Stimulated activated CD4-positive, alpha-beta T cell treated with anti-CD3 and anti-CD28 coated beads, Interleukin-12 subunit alpha, Interleukin-12 subunit beta, amount 100 ng/mL, for 24 hours (primary cell): ENCODE measurements around the gene ORAI2.
"Not testable (repeated sequence)": the region's sequence is repeated elsewhere in the genome, so short reads cannot be mapped to it uniquely, and the experiment has no call there.

Source experiments
- DNase-seq, 2 experiments: peaks; one replicate each; pipeline ENCODE4 v3.0.0-alpha.2; 2020; ENCODE audit warnings: low read depth in 2 of 2

ORAI2 gene

GRCh38 chr7:102469351-102469971, 36.1 kb downstream of the ORAI2 start:
- DNase-seq = no peak

GRCh38 chr7:102469972-102470825, 36.8 kb downstream of the ORAI2 start:
- DNase-seq = no peak

- no peak for DNase-seq
Observed at GRCh38 chr7:102471791-102472125, 38.4 kb downstream of the ORAI2 start.

DNA sequence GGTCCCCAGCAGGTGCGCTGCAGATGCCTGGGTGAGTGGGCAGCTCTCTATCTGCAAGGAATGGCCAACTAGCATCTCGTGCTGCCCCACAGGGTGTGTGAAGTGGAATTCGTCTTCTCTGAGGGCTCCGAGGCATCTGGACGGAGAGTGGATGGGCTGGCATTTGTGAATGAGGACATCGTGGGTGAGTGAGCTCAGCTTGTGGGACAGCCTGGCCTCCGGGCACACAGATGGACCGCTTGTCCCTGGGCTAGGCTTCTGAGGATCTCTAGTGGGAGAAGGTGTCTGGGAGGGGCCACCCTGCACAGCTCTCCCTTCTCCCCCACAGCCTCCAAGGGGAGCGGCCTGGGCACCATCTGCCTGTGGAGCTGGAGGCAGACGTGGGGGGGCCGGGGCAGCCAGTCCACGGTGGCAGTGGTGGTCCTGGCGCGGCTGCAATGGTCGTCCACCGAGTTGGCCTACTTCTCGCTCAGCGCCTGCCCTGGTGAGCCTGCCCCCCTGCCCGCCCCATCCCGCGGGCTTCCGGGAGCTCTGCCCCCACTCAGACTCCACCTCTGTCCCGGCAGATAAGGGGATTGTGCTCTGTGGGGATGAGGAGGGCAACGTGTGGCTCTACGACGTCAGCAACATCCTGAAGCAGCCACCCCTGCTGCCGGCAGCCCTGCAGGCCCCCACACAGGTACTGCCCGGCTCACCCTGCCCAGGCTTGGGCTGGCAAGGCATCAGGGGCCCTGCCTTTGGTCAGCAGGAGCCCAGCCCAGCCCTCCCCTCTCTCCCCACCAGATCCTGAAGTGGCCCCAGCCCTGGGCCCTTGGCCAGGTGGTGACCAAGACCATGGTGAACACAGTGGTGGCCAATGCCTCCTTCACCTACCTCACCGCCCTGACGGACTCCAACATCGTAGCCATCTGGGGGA, 39.0 kb downstream of the ORAI2 start:
- DNase-seq = no peak

- no peak for DNase-seq
Observed at GRCh38 chr7:102473271-102473991, 40.1 kb downstream of the ORAI2 start.

DNA sequence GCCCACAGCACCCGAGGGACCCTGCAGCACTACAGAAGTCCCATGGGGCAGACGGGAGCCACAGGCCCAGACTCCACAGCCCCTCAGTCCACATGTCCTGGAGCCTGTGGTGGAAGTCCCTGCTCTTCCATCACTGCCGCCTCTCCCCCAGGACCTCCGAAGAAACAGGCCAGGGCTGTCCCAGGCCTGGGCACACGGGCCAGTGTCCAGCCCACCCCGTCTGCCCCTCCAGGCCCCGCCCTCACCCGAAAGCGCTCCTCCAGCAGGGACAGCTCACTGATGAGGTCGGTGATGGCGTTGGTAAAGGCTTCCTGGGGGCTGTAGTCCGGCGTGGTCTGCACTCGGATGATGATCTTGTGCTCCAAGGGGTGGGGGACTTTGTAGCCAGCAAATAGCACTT, 40.7 kb downstream of the ORAI2 start:
- not testable (repeated sequence) for DNase-seq

DNA sequence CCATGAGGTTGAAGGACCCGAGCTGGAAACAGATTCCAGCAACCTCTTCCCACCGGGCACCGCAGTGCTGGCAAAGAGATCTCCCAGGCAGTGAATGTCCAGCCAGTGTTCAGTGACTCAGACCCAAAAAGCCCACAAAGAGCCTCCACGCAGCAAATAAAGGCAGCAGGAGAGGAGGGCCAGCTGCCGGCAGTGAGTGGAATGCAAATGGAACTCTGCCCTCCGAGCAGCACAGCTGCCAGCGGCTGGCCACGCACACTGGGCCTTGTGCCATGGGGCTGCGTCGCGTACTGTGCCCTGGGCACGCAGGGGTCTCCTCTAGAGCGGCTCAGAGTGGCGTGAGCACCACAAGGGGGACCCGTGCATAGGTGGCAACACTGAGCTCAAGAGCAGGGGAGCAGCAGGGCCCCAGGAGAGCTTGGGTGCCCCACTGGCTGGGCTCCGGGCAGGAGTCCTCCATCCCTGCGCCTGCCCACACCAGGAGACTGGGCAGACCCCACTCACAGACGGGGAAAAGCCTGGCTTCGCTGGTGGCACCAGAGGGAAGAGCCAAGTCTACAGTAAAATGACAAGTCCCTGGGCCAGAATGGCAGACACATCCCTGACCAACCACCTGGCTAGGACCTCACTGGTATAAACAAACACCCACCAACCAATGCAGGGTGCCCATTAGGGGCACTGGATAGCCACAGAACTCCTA, 41.5 kb downstream of the ORAI2 start:
- DNase-seq = not testable (repeated sequence)

GRCh38 chr7:102478314-102479208, 45.2 kb downstream of the ORAI2 start, which contains the start of gene POLR2J:
Gene POLR2J, minus strand, starts transcription at chr7:102478922. Its CDS starts 62 bp downstream, at chr7:102478860.
- DNase-seq = peak; percentile 82 to 85

DNA sequence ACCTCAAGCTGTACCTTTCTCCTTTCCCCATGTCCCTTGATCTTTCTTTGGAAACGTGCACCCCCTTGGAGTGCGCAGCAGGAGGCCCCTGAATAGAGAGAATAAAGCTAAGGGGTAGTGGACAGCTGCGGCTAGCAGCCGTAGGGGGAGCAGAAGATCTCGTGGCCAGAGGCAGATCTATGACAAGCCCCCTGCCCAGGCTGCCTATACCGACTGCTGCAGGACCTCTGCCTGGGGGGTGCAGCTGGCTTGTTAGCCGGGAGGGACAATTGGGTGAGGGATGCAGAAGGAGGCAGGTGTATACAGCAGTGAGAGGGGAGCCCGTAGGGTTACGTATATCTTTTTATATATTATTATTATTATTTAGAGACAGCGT, 45.8 kb downstream of the ORAI2 start:
- not testable (repeated sequence) for DNase-seq

DNA sequence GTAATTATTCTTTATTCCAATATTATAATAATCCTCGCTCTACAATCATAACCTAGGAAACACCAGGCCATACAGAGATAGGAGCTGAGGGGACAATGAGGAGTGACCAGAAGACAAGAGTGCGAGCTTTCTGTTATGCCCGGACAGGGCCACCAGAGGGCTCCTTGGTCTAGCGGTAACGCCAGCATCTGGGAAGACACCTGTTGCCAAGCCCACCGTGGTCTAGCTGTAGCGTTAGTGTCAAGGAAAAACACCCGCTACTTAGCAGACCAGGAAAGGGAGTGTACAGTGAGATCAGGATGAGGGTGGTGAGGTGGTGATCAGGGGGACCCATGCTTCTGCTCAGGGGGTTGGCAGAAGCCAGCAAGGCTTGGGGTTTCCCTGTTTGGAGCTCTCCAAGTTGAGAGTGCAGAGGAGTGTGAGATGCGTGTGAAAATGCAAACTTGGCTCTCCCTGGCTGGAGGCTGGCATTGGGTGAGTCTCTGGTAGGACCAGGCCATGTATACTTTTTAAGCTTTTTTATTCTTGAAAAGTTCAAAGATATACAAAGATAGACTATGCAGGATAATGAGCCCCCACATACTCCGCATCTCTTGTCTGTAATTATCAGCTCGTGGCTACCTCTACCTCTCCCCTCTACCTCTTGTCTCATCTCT, 46.7 kb downstream of the ORAI2 start:
- DNase-seq = not testable (repeated sequence)

GRCh38 chr7:102481962-102482361, 48.6 kb downstream of the ORAI2 start:
- DNase-seq = not testable (repeated sequence)

DNA sequence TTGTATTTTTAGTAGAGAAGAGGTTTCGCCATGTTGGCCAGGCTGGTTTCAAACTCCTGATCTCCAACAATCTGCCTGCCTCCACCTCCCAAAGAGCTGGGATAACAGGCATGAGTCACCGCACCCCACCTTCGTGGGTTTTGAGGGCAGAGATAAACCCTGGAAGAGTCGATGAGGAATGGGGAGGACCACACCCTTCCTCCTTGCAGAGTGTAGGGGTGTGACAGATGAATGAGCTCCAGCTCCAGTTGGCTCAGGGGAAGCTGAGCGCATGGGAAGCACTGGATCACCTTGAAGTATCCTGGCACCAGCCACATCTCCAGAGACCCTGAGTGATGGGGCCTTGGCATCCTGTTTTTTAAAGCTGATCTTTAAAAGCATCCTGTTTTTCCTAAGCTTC, 50.9 kb downstream of the ORAI2 start:
- not testable (repeated sequence) for DNase-seq

GRCh38 chr7:102490529-102491075, 57.2 kb downstream of the ORAI2 start:
- peak; percentile 35 to 69 for DNase-seq

- DNase-seq = not testable (repeated sequence)
Observed at GRCh38 chr7:102493220-102493935, 60.0 kb downstream of the ORAI2 start.

GRCh38 chr7:102494026-102494425, 60.7 kb downstream of the ORAI2 start:
- not testable (repeated sequence) for DNase-seq

GRCh38 chr7:102494473-102495149, 61.2 kb downstream of the ORAI2 start:
- not testable (repeated sequence) for DNase-seq

DNA sequence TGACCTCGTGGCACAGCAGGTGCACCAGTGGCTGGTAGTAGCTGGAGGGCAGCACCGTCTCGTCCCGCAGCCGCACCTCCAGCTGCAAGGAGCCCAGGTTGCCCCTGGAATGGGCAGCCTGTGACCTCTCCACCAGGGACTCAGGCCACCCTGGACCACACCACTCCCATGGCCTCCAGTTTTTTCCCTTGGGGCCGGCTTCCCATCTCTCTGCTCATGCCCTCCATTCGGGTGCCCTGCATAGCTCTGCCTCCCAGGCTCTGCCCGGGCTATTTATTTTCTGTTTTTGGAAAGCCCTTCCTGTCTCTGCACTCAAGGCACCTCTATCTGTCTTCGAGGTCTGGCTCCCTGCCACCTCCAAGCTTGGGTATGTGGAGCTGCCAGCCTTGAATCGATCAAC, 63.5 kb downstream of the ORAI2 start:
- DNase-seq = not testable (repeated sequence)

DNA sequence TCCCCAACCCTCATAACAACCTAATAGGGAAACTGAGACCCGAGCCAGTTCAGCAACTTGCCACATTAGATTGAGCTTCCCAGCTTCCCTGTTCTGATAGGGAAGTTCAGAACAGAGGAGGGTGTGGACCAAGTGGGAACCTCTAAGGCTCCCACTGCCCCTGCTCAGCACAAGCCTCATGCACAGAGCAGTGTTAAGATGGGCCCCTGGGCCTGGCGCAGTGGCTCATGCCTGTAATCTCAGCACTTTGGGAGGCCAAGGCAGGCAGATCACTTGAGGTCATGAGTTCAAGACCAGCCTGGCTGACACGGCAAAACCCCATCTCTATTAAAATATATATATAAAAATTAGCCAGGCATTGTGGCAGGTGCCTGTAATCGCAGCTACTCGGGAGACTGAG, 63.9 kb downstream of the ORAI2 start:
- DNase-seq = not testable (repeated sequence)
